ENCODE measurements around the gene MCOLN1. TPM values are rescaled to one million over a fixed set of nuclear protein-coding genes. Genes with fewer than 3 reads are reported as not detected.
A peak's percentile ranks its signal among the peaks of the same experiment; 100 is the strongest.

Gene MCOLN1
- total and polyA plus RNA-seq, 9 of the 15 experiments (the other 6 are each of a cell fraction or from before 2014, with no cell fraction given): 0.25 to 15.4 (median 7.1) TPM

DNA sequence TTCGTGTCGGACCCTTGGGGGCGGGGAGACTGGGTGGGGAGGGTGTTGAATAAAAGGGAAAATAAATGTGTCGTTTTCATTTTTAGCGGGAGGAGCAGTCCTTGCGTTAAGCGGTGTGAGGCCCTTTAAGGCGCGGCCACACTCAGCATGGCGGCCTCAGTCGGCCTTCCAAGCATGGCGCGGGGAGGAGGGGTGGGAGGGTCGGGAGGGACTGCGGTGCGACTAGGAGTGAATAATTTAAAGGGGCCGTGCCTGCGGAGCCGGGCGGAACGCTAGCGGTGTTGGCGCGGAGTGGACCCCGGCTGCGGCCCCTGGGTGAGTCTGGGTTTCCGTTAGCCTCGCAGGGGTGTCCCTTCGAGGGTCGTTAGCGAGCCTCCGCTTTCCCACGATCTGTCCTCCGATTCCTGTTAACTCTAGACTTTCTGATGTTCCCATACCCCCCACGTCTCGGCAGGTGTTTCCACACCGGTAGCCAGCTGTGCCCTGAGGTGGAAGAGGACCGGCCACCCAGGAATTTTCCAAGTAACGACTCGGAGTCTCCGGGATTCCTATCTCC, 11.6 kb downstream of the MCOLN1 start (continued):
- TF ChIP-seq ERF (CRISPR knock-in tag; IDR thresholded peaks at IDR 0.05): 0 out of 2 replicates have a peak, but pooled peaks have one; percentile 21
- TF ChIP-seq, protein P1, sequence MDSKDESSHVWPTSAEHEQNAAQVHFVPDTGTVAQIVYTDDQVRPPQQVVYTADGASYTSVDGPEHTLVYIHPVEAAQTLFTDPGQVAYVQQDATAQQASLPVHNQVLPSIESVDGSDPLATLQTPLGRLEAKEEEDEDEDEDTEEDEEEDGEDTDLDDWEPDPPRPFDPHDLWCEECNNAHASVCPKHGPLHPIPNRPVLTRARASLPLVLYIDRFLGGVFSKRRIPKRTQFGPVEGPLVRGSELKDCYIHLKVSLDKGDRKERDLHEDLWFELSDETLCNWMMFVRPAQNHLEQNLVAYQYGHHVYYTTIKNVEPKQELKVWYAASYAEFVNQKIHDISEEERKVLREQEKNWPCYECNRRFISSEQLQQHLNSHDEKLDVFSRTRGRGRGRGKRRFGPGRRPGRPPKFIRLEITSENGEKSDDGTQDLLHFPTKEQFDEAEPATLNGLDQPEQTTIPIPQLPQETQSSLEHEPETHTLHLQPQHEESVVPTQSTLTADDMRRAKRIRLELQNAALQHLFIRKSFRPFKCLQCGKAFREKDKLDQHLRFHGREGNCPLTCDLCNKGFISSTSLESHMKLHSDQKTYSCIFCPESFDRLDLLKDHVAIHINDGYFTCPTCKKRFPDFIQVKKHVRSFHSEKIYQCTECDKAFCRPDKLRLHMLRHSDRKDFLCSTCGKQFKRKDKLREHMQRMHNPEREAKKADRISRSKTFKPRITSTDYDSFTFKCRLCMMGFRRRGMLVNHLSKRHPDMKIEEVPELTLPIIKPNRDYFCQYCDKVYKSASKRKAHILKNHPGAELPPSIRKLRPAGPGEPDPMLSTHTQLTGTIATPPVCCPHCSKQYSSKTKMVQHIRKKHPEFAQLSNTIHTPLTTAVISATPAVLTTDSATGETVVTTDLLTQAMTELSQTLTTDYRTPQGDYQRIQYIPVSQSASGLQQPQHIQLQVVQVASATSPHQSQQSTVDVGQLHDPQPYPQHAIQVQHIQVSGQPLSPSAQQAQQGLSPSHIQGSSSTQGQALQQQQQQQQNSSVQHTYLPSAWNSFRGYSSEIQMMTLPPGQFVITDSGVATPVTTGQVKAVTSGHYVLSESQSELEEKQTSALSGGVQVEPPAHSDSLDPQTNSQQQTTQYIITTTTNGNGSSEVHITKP (IDR thresholded peaks at IDR 0.05; ENCODE audit: partially characterized antibody): peak; percentile 70
- TF ChIP-seq ZNF263 (CRISPR knock-in tag; IDR thresholded peaks at IDR 0.05; ENCODE audit: borderline replicate concordance): peak; percentile 89
- TF ChIP-seq KLF13 (tag; IDR thresholded peaks at IDR 0.05; ENCODE audit: borderline replicate concordance, low read depth): no peak
- TF ChIP-seq TBP (optimal IDR thresholded peaks at IDR 0.05; ENCODE audit: low read depth, low read length): no peak
- peak; percentile 54 to 57; a peak in 3 of 4 replicates for TF ChIP-seq SIX5 (IDR thresholded peaks at IDR 0.05; ENCODE audit: borderline replicate concordance in 1 of 2, insufficient read depth in 1 of 2, low read depth in 1 of 2, low read length in 2 of 2)
- TF ChIP-seq PURB (CRISPR knock-in tag; IDR thresholded peaks at IDR 0.05; ENCODE audit: low read depth): no peak
- no peak for TF ChIP-seq NCOA6 (IDR thresholded peaks at IDR 0.05)
- TF ChIP-seq, protein P2, sequence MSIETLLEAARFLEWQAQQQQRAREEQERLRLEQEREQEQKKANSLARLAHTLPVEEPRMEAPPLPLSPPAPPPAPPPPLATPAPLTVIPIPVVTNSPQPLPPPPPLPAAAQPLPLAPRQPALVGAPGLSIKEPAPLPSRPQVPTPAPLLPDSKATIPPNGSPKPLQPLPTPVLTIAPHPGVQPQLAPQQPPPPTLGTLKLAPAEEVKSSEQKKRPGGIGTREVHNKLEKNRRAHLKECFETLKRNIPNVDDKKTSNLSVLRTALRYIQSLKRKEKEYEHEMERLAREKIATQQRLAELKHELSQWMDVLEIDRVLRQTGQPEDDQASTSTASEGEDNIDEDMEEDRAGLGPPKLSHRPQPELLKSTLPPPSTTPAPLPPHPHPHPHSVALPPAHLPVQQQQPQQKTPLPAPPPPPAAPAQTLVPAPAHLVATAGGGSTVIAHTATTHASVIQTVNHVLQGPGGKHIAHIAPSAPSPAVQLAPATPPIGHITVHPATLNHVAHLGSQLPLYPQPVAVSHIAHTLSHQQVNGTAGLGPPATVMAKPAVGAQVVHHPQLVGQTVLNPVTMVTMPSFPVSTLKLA (conservative IDR thresholded peaks at IDR 0.05): 0 out of 4 replicates have a peak, but pooled peaks of 1 of the 2 experiments have one; percentile 10
- peak; percentile 6; the same call in 1 of the 2 replicates for TF ChIP-seq ETV5 (CRISPR knock-in tag; IDR thresholded peaks at IDR 0.05; ENCODE audit: low read depth)
- peak; percentile 80; the same call in 1 of the 2 replicates for TF ChIP-seq ZNF766 (CRISPR knock-in tag; conservative IDR thresholded peaks at IDR 0.05)
- no peak for TF ChIP-seq MTA1 (IDR thresholded peaks at IDR 0.05; ENCODE audit: borderline replicate concordance)
- TF ChIP-seq, protein P3, sequence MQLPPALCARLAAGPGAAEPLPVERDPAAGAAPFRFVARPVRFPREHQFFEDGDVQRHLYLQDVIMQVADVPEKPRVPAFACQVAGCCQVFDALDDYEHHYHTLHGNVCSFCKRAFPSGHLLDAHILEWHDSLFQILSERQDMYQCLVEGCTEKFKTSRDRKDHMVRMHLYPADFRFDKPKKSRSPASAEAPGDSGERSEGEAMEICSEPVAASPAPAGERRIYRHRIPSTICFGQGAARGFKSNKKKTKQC (CRISPR knock-in tag; IDR thresholded peaks at IDR 0.05): no peak
- peak; percentile 89 for TF ChIP-seq HCFC1 (IDR thresholded peaks at IDR 0.05; ENCODE audit: low read depth, low read length)
- TF ChIP-seq SNIP1 (IDR thresholded peaks at IDR 0.05; ENCODE audit: low read depth): peak; percentile 73; the same call in 1 of the 2 replicates
- TF ChIP-seq NR2C2 (CRISPR knock-in tag; IDR thresholded peaks at IDR 0.05): no peak
- TF ChIP-seq NR2C2 (tag; IDR thresholded peaks at IDR 0.05): peak; percentile 74
- no peak for TF ChIP-seq ZKSCAN1 (IDR thresholded peaks at IDR 0.05; ENCODE audit: low read depth, low read length)
- TF ChIP-seq ZBTB7A (IDR thresholded peaks at IDR 0.05; ENCODE audit: borderline replicate concordance, control insufficient read depth, low read depth, low read length): peak; percentile 68
- TF ChIP-seq MAZ (CRISPR knock-in tag; conservative IDR thresholded peaks at IDR 0.05 in 1 of 2, IDR thresholded peaks at IDR 0.05 in 1 of 2): peak; percentile 44 to 78
- TF ChIP-seq TGIF2 (CRISPR knock-in tag; IDR thresholded peaks at IDR 0.05): no peak
- no peak for TF ChIP-seq CEBPG (CRISPR knock-in tag; IDR thresholded peaks at IDR 0.05)
- TF ChIP-seq CEBPG (tag; conservative IDR thresholded peaks at IDR 0.05 in 1 of 2, IDR thresholded peaks at IDR 0.05 in 1 of 2): no peak

Measured in K562 (cell line).